Trophoblast cell (in vitro differentiated cells and primary cell): Measurements from ENCODE around the gene PRAMEF13.
"Not testable (repeated sequence)": the region's sequence is repeated elsewhere in the genome, so short reads cannot be mapped to it uniquely, and the experiment has no call there.

Experiments used
- DNase-seq, 2 donors: peaks; one replicate each; pipeline ENCODE4 v3.0.0-alpha.2; 2016
- H2AFZ ChIP-seq: 2 replicates; pipeline ENCODE4 v1.6.1; 2013; ENCODE audit warnings: low read length, moderate library complexity, mild to moderate bottlenecking; ENCODE audit not compliant: insufficient read depth, poor library complexity
- H2AK5ac ChIP-seq: 2 replicates; pipeline ENCODE4 v1.6.1; 2013; ENCODE audit warnings: mild to moderate bottlenecking, low read length
- H2BK120ac ChIP-seq: 2 replicates; pipeline ENCODE4 v1.6.1; 2013; ENCODE audit warnings: low read length, mild to moderate bottlenecking, moderate library complexity; ENCODE audit not compliant: insufficient read depth, poor library complexity
- H2BK12ac ChIP-seq: 2 replicates; pipeline ENCODE4 v1.6.1; 2013; ENCODE audit warnings: mild to moderate bottlenecking, low read length, moderate library complexity
- H2BK5ac ChIP-seq: 2 replicates; pipeline ENCODE4 v1.6.1; 2013; ENCODE audit warnings: low read length, low read depth, moderate library complexity, mild to moderate bottlenecking; ENCODE audit not compliant: poor library complexity
- H3K14ac ChIP-seq: 2 replicates; pipeline ENCODE4 v1.6.1; 2013; ENCODE audit warnings: mild to moderate bottlenecking, low read length
- H3K18ac ChIP-seq: 2 replicates; pipeline ENCODE4 v1.6.1; 2013; ENCODE audit warnings: mild to moderate bottlenecking, low read length
- H3K23ac ChIP-seq: 2 replicates; pipeline ENCODE4 v1.6.1; 2013; ENCODE audit warnings: low read length
- H3K27ac ChIP-seq: 2 replicates; pipeline ENCODE4 v1.5.1; 2013; ENCODE audit warnings: low read depth, mild to moderate bottlenecking, inconsistent platforms, low read length, moderate library complexity
- H3K27me3 ChIP-seq: 2 replicates; pipeline ENCODE4 v1.6.1; 2013; ENCODE audit warnings: inconsistent platforms, mild to moderate bottlenecking, low read length, moderate library complexity; ENCODE audit not compliant: insufficient read depth
- H3K36me3 ChIP-seq, 2 experiments: 1 replicate in 1 of 2; 2 replicates in 1 of 2; pipeline ENCODE4 v1.6.1; 2013; ENCODE audit warnings: low read length in 2 of 2, mild to moderate bottlenecking in 2 of 2, moderate library complexity in 1 of 2; ENCODE audit not compliant: insufficient read depth in 2 of 2, control insufficient read depth in 1 of 2
- H3K4ac ChIP-seq: 2 replicates; pipeline ENCODE4 v1.6.1; 2013; ENCODE audit warnings: low read depth, mild to moderate bottlenecking, low read length, moderate library complexity
- H3K4me1 ChIP-seq, 2 experiments: 1 replicate in 1 of 2; 2 replicates in 1 of 2; pipeline ENCODE4 v1.6.1; 2013; ENCODE audit warnings: low read length in 2 of 2, mild to moderate bottlenecking in 2 of 2, moderate library complexity in 1 of 2; ENCODE audit not compliant: insufficient read depth in 2 of 2, control insufficient read depth in 1 of 2
- H3K4me2 ChIP-seq: 2 replicates; pipeline ENCODE4 v1.6.1; 2013; ENCODE audit warnings: inconsistent platforms, mild to moderate bottlenecking, low read length, moderate library complexity
- H3K4me3 ChIP-seq: 2 replicates; pipeline ENCODE4 v1.5.1; 2013; ENCODE audit warnings: mild to moderate bottlenecking, low read depth, low read length, inconsistent platforms
- H3K79me1 ChIP-seq: one replicate; pipeline ENCODE4 v1.6.1; 2013; ENCODE audit warnings: low read length
- H3K79me2 ChIP-seq: 2 replicates; pipeline ENCODE4 v1.6.1; 2013; ENCODE audit warnings: low read length, mild to moderate bottlenecking; ENCODE audit not compliant: control insufficient read depth, insufficient read depth, poor library complexity
- H3K9ac ChIP-seq: 2 replicates; pipeline ENCODE4 v1.6.1; 2013; ENCODE audit warnings: mild to moderate bottlenecking, low read length
- H3K9me3 ChIP-seq: 2 replicates; pipeline ENCODE4 v1.6.1; 2013; ENCODE audit warnings: low read depth, mild to moderate bottlenecking, control low read depth, inconsistent platforms, low read length; ENCODE audit not compliant: insufficient read depth
- H4K12ac ChIP-seq: 2 replicates; pipeline ENCODE4 v1.6.1; 2013; ENCODE audit warnings: low read depth, mild to moderate bottlenecking, low read length, moderate library complexity
- H4K8ac ChIP-seq: 2 replicates; pipeline ENCODE4 v1.6.1; 2013; ENCODE audit warnings: low read depth, mild to moderate bottlenecking, low read length, moderate library complexity
- H4K91ac ChIP-seq: one replicate; pipeline ENCODE4 v1.6.1; 2013; ENCODE audit warnings: low read depth, mild to moderate bottlenecking, low read length, moderate library complexity
- WGBS: extraction: QIAGEN DNeasy Blood & Tissue Kit; methylation state at CpG from one replicate; pipeline ENCODE4 v1.1.7; 2013; ENCODE audit warnings: missing lambda C conversion rate; ENCODE audit not compliant: insufficient read length, insufficient coverage; ENCODE audit errors: extremely low coverage; 5-methylcytosine and 5-hydroxymethylcytosine counted together

PRAMEF13 gene

GRCh38 chr1:13228343-13228781 is 27.2 kb upstream of the PRAMEF13 start:
- H3K23ac ChIP-seq = no peak overlapping the region
- H3K14ac ChIP-seq = no peak overlapping the region
- H3K4me3 ChIP-seq = no peak overlapping the region
- no peaks in the 10 kb centered on the region for H3K27me3 ChIP-seq
- peaks cover 40% of the 10 kb centered on the region for H3K9me3 ChIP-seq
- no peaks in the 10 kb centered on the region for H3K36me3 ChIP-seq
- no CpG with 5 or more reads among the region's 7 CpGs for WGBS
- peak; percentile 22 to 50 for DNase-seq
- H3K9ac ChIP-seq = no peak overlapping the region
- H3K4me2 ChIP-seq = no peak overlapping the region
- no peaks in the 10 kb centered on the region for H3K79me2 ChIP-seq
- no peak overlapping the region for H2BK5ac ChIP-seq
- no peak overlapping the region for H3K18ac ChIP-seq
- no peak overlapping the region for H2AFZ ChIP-seq
- no peak overlapping the region for H4K8ac ChIP-seq
- no peak overlapping the region for H4K12ac ChIP-seq
- no peak overlapping the region for H2AK5ac ChIP-seq
- H2BK120ac ChIP-seq = no peak overlapping the region
- H3K4me1 ChIP-seq = no peaks in the 10 kb centered on the region
- H2BK12ac ChIP-seq = no peak overlapping the region
- no peak overlapping the region for H3K4ac ChIP-seq
- no peak overlapping the region for H4K91ac ChIP-seq
- H3K79me1 ChIP-seq = no peaks in the 10 kb centered on the region
- no peak overlapping the region for H3K27ac ChIP-seq

GRCh38 chr1:13227271-13228055 is 26.3 kb upstream of the PRAMEF13 start:
- not testable (repeated sequence) for H2BK120ac ChIP-seq, H2AFZ ChIP-seq, H4K12ac ChIP-seq, H2BK12ac ChIP-seq, H3K23ac ChIP-seq, H3K4me2 ChIP-seq, H3K18ac ChIP-seq, H3K36me3 ChIP-seq, H3K27ac ChIP-seq, H3K27me3 ChIP-seq, H3K4me3 ChIP-seq, H3K4me1 ChIP-seq, H4K91ac ChIP-seq, H3K14ac ChIP-seq, H2BK5ac ChIP-seq, H3K79me1 ChIP-seq, H4K8ac ChIP-seq, H3K4ac ChIP-seq, H3K9ac ChIP-seq, H3K79me2 ChIP-seq, H2AK5ac ChIP-seq
- DNase-seq = peak; percentile 74 to 75
- no CpG with 5 or more reads among the region's 8 CpGs for WGBS
- H3K9me3 ChIP-seq = peaks cover 34% of the 10 kb centered on the region

- H3K9me3 ChIP-seq = peaks cover 32% of the 10 kb centered on the region
- not testable (repeated sequence) for DNase-seq, H3K4me2 ChIP-seq
Observed at GRCh38 chr1:13225675-13226204, 24.5 kb upstream of the PRAMEF13 start, which contains the start of gene PRAMEF18. Gene PRAMEF18, minus strand, starts transcription at chr1:13226154. Its CDS starts 48 bp downstream, at chr1:13226106.

GRCh38 chr1:13224480-13225060 is 23.4 kb upstream of the PRAMEF13 start:
- no CpG with 5 or more reads among the region's 5 CpGs for WGBS
- no peak overlapping the region for H3K27ac ChIP-seq
- no peak overlapping the region for H4K12ac ChIP-seq
- no peak overlapping the region for H3K4ac ChIP-seq
- H2AFZ ChIP-seq = no peak overlapping the region
- no peaks in the 10 kb centered on the region for H3K79me1 ChIP-seq
- no peak overlapping the region for H3K4me2 ChIP-seq
- H3K9me3 ChIP-seq = peaks cover 26% of the 10 kb centered on the region
- no peaks in the 10 kb centered on the region for H3K4me1 ChIP-seq
- H4K8ac ChIP-seq = no peak overlapping the region
- no peaks in the 10 kb centered on the region for H3K36me3 ChIP-seq
- H3K4me3 ChIP-seq = no peak overlapping the region
- H3K9ac ChIP-seq = no peak overlapping the region
- no peak overlapping the region for H3K18ac ChIP-seq
- no peaks in the 10 kb centered on the region for H3K79me2 ChIP-seq
- no peak overlapping the region for H3K14ac ChIP-seq
- H2BK120ac ChIP-seq = no peak overlapping the region
- no peak overlapping the region for H2AK5ac ChIP-seq
- H2BK12ac ChIP-seq = no peak overlapping the region
- no peak overlapping the region for H2BK5ac ChIP-seq
- no peak overlapping the region for H4K91ac ChIP-seq
- H3K27me3 ChIP-seq = no peaks in the 10 kb centered on the region
- no peak for DNase-seq
- no peak overlapping the region for H3K23ac ChIP-seq

More at GRCh38 chr1:13225675-13226204, 24.5 kb upstream of the PRAMEF13 start, which contains the start of gene PRAMEF18:
- H3K14ac ChIP-seq, H3K4me3 ChIP-seq, H2BK120ac ChIP-seq, H3K9ac ChIP-seq, H3K79me2 ChIP-seq, H3K4ac ChIP-seq, H3K79me1 ChIP-seq, H2AK5ac ChIP-seq, H3K23ac ChIP-seq, H2BK12ac ChIP-seq, H4K8ac ChIP-seq, H2BK5ac ChIP-seq, H3K4me1 ChIP-seq, H4K91ac ChIP-seq, H3K36me3 ChIP-seq, H4K12ac ChIP-seq, H3K18ac ChIP-seq, H3K27ac ChIP-seq, H3K27me3 ChIP-seq, H2AFZ ChIP-seq: not testable (repeated sequence)
- no CpG with 5 or more reads among the region's 9 CpGs for WGBS
